Upper lobe of right lung (tissue), 1 donor: ENCODE results near the gene ERFE. TPM values are rescaled to one million over a fixed set of nuclear protein-coding genes. Genes with fewer than 3 reads are reported as not detected.

Experiments used
- ATAC-seq: fragments of 200-7000 bp; cut with Tn5 transposase; one replicate; pipeline ENCODE4 v1.9.1; 2020; ENCODE audit warnings: mild to moderate bottlenecking, moderate library complexity
- DNase-seq: peaks from one replicate; pipeline ENCODE4 v3.0.0-alpha.2; 2020
- H3K27ac ChIP-seq: fragments of 200-600 bp; one replicate; pipeline ENCODE4 v1.8.0; 2022
- H3K27me3 ChIP-seq: fragments of 200-600 bp; one replicate; pipeline ENCODE4 v1.8.0; 2022; ENCODE audit warnings: mild to moderate bottlenecking
- H3K36me3 ChIP-seq: fragments of 200-600 bp; one replicate; pipeline ENCODE4 v1.8.0; 2022
- H3K4me1 ChIP-seq: fragments of 200-600 bp; one replicate; pipeline ENCODE4 v1.8.0; 2022
- H3K4me3 ChIP-seq: fragments of 200-600 bp; one replicate; pipeline ENCODE4 v1.8.0; 2022; ENCODE audit warnings: mild to moderate bottlenecking
- H3K9me3 ChIP-seq: fragments of 200-600 bp; one replicate; pipeline ENCODE4 v1.8.0; 2022
- CTCF ChIP-seq: fragments of 200-600 bp; IDR thresholded peaks from one replicate; pipeline ENCODE4 v1.8.0; 2022; ENCODE audit warnings: antibody characterized with exemption
- intact Hi-C: fragments of 100-400 bp; cut with DNase I; formaldehyde crosslinking; loops from one replicate; pipeline ENCODE4 v1.11.0; 2022
- total RNA-seq: library from RNA; stranded (reverse); fragmentation: NEBNext Ultra II Directional; extraction: Animal tissue kit (Norgen Biotek cat#: 25700); gene quantifications from one replicate; pipeline ENCODE4 v1.2.1, GENCODE V29; 2021
- donor health status: DM: no; HTN: yes; CAD: no; lungs with severe emphysema.

Gene ERFE
- total RNA-seq, 1 donor from 2014 or later = not detected

DNA sequence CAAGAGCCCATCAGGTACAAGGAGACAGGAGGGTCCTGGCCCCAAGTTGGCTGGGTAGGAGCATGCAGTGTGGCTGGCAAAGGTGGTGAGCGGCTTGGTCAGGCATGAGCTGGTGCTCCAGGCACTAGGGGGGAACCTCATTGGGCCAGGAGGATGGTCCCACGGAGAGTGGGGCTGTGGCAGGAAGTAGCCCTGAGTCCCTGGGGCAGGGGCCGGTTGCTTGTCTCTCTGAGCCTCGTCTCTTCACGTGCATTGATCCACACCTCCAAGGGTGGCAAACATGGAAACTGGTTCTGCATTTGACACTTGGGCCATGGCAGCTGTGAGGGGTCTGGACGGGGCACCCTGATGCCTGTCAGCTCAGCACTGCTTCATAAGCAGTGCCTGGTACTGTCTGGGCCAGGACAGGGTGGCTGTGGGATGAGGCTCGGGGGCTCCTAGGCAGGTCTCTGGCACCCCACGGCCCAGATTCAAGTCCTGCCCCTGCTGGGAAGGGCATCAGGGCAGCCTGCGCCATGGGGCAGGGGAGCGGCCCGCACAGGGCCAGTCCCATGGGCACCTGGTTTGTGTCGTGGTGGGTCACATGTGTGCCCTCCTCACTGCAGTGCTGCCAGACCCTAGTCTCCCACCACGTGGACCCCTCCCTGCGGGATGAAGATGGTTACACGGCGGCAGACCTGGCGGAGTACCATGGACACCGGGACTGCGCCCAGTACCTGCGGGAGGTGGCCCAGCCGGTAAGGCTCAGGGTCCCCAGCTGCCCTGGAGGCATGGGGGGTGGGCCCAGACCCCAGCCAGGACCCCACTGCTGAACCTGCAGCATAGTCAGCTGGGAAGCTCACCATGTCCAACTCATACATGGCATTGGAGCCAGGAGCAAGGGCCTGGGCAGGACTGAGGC lies 42.2 kb upstream of the ERFE start:
- peak; percentile 3 for ATAC-seq
- no peak for DNase-seq
- Histone ChIP-seq H3K27me3 (peaks cover 21% of the 10 kb centered on the region), H3K27ac (no peak overlapping the region), H3K4me3 (no peak overlapping the region), H3K4me1 (no peaks in the 10 kb centered on the region), H3K9me3 (no peaks in the 10 kb centered on the region), H3K36me3 (no peaks in the 10 kb centered on the region)
- intact Hi-C loops = no loop called here
- TF ChIP-seq CTCF = no peak

GRCh38 chr2:238117199-238118154 lies 41.3 kb upstream of the ERFE start:
- Histone ChIP-seq H3K4me1 (no peaks in the 10 kb centered on the region), H3K27ac (no peak overlapping the region), H3K9me3 (no peaks in the 10 kb centered on the region), H3K27me3 (peaks cover 23% of the 10 kb centered on the region), H3K36me3 (no peaks in the 10 kb centered on the region), H3K4me3 (no peak overlapping the region)
- no peak for TF ChIP-seq CTCF
- DNase-seq = no peak
- intact Hi-C loops = no loop called here
- ATAC-seq = peak; percentile 18

GRCh38 chr2:238119756-238120462 lies 38.9 kb upstream of the ERFE start:
- peaks cover 23% of the 10 kb centered on the region for H3K27me3 ChIP-seq
- TF ChIP-seq CTCF = no peak
- no peaks in the 10 kb centered on the region for H3K4me1 ChIP-seq
- no peaks in the 10 kb centered on the region for H3K9me3 ChIP-seq
- intact Hi-C loops = no loop called here
- DNase-seq (no peak), ATAC-seq (no peak)
- H3K4me3 ChIP-seq = no peak overlapping the region
- no peak overlapping the region for H3K27ac ChIP-seq
- H3K36me3 ChIP-seq = no peaks in the 10 kb centered on the region

- no peak overlapping the region for H3K4me3 ChIP-seq
- DNase-seq = no peak
- no peaks in the 10 kb centered on the region for H3K36me3 ChIP-seq
- intact Hi-C loops = no loop called here
- H3K9me3 ChIP-seq = no peaks in the 10 kb centered on the region
- H3K4me1 ChIP-seq = no peaks in the 10 kb centered on the region
- no peak overlapping the region for H3K27ac ChIP-seq
- ATAC-seq = no peak
- no peak for TF ChIP-seq CTCF
- H3K27me3 ChIP-seq = peaks cover 23% of the 10 kb centered on the region
Observed at GRCh38 chr2:238120463-238121298, 38.1 kb upstream of the ERFE start.
